ENCODE data around the gene GPSM1. TPM values are rescaled to one million over a fixed set of nuclear protein-coding genes. Genes with fewer than 3 reads are reported as not detected.

Gene GPSM1
- total RNA-seq, 1 donor from 2014 or later: 6.2 TPM

DNA sequence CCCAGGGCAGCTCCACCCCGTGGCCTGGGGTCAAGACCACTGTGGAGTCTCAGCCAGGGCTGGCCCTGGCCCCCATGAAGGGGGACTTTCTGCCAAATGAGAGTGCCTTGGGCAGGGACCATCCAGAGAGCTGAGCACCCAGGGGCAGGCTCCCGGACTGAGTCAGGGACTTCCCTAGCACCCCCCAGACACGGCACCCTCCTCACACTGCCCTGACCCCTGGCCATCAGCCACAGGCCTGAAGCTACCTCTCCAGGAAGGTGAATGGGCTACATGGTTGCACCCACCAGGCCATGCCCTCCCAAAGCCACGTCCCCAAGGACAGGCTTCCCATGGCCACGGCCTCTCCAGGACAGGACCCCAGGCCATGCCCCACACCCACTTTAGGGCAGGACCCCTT, 32.9 kb upstream of the GPSM1 start:
- H3K9me3 ChIP-seq (ENCODE audit: low read depth): no peaks in the 10 kb centered on the region
- Mint-ChIP-seq H3K4me3 (no peak overlapping the region), H3K27ac (no peak overlapping the region), H3K36me3 (no peaks in the 10 kb centered on the region), H3K9me3 (no peaks in the 10 kb centered on the region), H3K27me3 (ENCODE audit: insufficient read depth, low read depth) (no peaks in the 10 kb centered on the region), H3K4me1 (peaks cover 14% of the 10 kb centered on the region)
- H2AFZ ChIP-seq (replicated peaks): no peak overlapping the region
- H3K4me3 ChIP-seq: no peak overlapping the region
- no peak overlapping the region for H3K9ac ChIP-seq
- TF ChIP-seq EZH2phosphoT487 (IDR thresholded peaks at IDR 0.05): no peak
- H3K27me3 ChIP-seq: no peaks in the 10 kb centered on the region
- H3K4me2 ChIP-seq: no peak overlapping the region
- no peak overlapping the region for H3K27ac ChIP-seq
- H4K20me1 ChIP-seq (ENCODE audit: low read depth): no peaks in the 10 kb centered on the region
- no peaks in the 10 kb centered on the region for H3K4me1 ChIP-seq
- H3K79me2 ChIP-seq (ENCODE audit: low read depth): no peaks in the 10 kb centered on the region
- DNase-seq (ENCODE audit: low spot score): no peak
- peaks cover 5% of the 10 kb centered on the region for H3F3A ChIP-seq (ENCODE audit: low read depth)
- no peaks in the 10 kb centered on the region for H3K36me3 ChIP-seq

- H3K36me3 ChIP-seq: no peaks in the 10 kb centered on the region
- H3K4me2 ChIP-seq: no peak overlapping the region
- H3K4me3 ChIP-seq: no peak overlapping the region
- TF ChIP-seq EZH2phosphoT487 (IDR thresholded peaks at IDR 0.05) (no peak), EZH2 (IDR thresholded peaks at IDR 0.05) (no peak)
- TF ChIP-seq, protein P1, sequence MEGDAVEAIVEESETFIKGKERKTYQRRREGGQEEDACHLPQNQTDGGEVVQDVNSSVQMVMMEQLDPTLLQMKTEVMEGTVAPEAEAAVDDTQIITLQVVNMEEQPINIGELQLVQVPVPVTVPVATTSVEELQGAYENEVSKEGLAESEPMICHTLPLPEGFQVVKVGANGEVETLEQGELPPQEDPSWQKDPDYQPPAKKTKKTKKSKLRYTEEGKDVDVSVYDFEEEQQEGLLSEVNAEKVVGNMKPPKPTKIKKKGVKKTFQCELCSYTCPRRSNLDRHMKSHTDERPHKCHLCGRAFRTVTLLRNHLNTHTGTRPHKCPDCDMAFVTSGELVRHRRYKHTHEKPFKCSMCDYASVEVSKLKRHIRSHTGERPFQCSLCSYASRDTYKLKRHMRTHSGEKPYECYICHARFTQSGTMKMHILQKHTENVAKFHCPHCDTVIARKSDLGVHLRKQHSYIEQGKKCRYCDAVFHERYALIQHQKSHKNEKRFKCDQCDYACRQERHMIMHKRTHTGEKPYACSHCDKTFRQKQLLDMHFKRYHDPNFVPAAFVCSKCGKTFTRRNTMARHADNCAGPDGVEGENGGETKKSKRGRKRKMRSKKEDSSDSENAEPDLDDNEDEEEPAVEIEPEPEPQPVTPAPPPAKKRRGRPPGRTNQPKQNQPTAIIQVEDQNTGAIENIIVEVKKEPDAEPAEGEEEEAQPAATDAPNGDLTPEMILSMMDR (IDR thresholded peaks at IDR 0.05): no peak
- Mint-ChIP-seq H3K4me3 (no peak overlapping the region), H3K9me3 (no peaks in the 10 kb centered on the region), H3K27me3 (ENCODE audit: insufficient read depth, low read depth) (no peaks in the 10 kb centered on the region), H3K27ac (no peak overlapping the region), H3K36me3 (no peaks in the 10 kb centered on the region), H3K4me1 (peaks cover 14% of the 10 kb centered on the region)
- no peaks in the 10 kb centered on the region for H4K20me1 ChIP-seq (ENCODE audit: low read depth)
- no peak for DNase-seq (ENCODE audit: low spot score)
- H3K27ac ChIP-seq: no peak overlapping the region
- no peaks in the 10 kb centered on the region for H3K79me2 ChIP-seq (ENCODE audit: low read depth)
- no peaks in the 10 kb centered on the region for H3K27me3 ChIP-seq
- H2AFZ ChIP-seq (replicated peaks): no peak overlapping the region
- H3K9me3 ChIP-seq (ENCODE audit: low read depth): no peaks in the 10 kb centered on the region
- no peak overlapping the region for H3K9ac ChIP-seq
- H3K4me1 ChIP-seq: no peaks in the 10 kb centered on the region
- H3F3A ChIP-seq (ENCODE audit: low read depth): peaks cover 5% of the 10 kb centered on the region
Observed at GRCh38 chr9:136295055-136295454, 32.3 kb upstream of the GPSM1 start.

DNA sequence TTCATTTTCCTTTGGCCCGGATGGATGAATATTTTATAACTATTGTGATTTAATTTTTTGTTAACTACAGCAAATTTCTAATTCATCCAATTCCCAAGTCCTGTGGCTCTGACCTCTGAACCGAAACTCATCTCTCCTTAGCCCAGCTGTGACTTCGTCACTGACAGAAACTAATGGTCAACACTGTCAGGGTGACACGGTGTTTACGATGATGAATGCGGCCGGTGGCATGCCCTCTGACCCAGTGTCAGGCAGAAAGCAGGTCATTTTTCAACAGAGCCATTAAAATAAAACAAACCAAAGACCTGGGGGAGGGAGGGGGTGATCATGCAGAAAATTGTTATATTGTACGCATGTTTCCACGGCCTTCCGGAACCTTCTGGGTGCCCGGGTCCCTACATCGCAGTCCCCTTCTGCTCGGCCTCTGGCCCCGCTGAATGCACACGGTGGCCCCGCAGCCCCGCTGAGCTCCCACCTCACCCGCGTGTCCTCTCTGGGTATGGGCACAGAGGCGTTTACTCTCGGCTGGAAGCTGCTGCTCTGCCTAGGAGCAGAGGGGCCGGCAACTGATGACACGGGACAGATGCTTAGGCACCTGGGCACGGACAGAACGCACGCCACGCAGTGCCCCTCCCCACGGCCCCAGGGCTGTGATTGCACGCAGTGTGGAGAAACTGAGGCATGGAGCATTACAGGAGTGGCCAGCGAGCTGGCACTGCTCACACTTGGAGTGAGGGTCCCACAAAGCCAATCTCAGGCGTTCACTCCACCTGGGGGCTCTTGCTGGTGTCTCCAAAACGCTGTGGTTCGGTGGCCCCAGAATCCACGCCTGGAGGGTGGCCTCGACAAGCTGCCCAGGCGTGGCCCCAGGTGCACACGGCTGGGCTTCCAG, 31.6 kb upstream of the GPSM1 start:
- no peaks in the 10 kb centered on the region for H3K9me3 Mint-ChIP-seq
- H3K4me1 ChIP-seq: no peaks in the 10 kb centered on the region
- DNase-seq (ENCODE audit: low spot score): no peak

More for the DNA sequence above, 31.6 kb upstream of the GPSM1 start:
- Histone ChIP-seq H3F3A (ENCODE audit: low read depth) (peaks cover 5% of the 10 kb centered on the region), H3K9ac (no peak overlapping the region), H3K27me3 (no peaks in the 10 kb centered on the region), H3K4me3 (no peak overlapping the region), H3K79me2 (ENCODE audit: low read depth) (no peaks in the 10 kb centered on the region), H3K27ac (no peak overlapping the region), H3K4me2 (no peak overlapping the region), H3K9me3 (ENCODE audit: low read depth) (no peaks in the 10 kb centered on the region), H3K36me3 (no peaks in the 10 kb centered on the region), H4K20me1 (ENCODE audit: low read depth) (no peaks in the 10 kb centered on the region), H2AFZ (replicated peaks) (no peak overlapping the region)
- H3K27me3 Mint-ChIP-seq (ENCODE audit: insufficient read depth, low read depth): no peaks in the 10 kb centered on the region
- TF ChIP-seq EZH2phosphoT487 (IDR thresholded peaks at IDR 0.05) (no peak), EZH2 (IDR thresholded peaks at IDR 0.05) (no peak)
- TF ChIP-seq, protein P1 (IDR thresholded peaks at IDR 0.05): no peak
- no peak overlapping the region for H3K4me3 Mint-ChIP-seq
- H3K27ac Mint-ChIP-seq: no peak overlapping the region
- H3K4me1 Mint-ChIP-seq: peaks cover 14% of the 10 kb centered on the region
- H3K36me3 Mint-ChIP-seq: no peaks in the 10 kb centered on the region
